NCI-H128 (cell line): ENCODE results near the gene HYI.
"Not testable (repeated sequence)": the region's sequence is repeated elsewhere in the genome, so short reads cannot be mapped to it uniquely, and the experiment has no call there.

ENCODE experiments used
- DNase-seq: peaks from one replicate; lab custom pipeline; 2025; ENCODE audit not compliant: unreplicated experiment; lab: John Stamatoyannopoulos, UW

The HYI gene, protein sequence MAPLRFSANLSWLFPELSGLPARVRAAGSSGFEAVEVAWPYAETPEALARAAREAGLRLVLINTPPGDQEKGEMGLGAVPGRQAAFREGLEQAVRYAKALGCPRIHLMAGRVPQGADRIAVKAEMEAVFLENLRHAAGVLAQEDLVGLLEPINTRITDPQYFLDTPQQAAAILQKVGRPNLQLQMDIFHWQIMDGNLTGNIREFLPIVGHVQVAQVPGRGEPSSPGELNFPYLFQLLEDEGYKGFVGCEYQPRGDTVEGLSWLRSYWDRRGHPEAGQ

DNA sequence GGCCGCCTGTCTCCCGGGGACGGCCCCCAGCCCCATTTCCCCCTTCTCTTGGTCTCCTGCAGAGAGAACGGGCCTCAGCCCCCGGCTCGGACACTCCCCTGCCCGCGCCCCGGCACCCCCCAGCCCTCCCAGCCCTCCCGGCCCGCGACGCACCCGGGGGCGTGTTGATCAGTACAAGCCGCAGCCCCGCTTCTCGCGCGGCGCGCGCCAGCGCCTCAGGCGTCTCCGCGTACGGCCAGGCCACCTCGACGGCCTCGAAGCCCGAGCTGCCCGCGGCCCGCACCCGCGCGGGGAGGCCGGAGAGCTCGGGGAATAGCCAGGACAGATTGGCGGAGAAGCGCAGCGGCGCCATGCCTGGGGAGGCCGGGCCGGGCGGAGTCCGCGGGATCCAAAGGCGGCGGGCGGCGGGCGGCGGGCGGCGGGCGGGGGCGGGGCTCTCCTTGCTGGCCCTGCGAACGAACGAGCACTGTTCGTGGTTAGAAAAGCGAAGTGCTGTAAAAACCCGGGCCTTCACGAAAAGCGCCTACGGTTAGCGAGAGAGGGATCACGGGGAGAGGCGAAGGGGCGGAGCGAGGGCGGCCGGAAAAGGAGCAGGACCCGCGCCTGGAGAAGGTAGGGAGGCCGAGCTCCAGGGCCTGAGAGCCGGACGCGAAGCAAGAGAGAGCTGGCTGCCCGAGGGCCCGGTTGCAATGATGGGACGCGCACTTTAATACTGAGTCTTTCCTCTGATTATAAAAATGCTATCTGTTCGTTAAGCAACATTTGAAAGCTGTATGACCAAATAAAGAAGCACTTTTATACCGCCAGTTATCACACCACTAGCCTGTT is at the start of gene HYI:
HYI (minus strand) TSS at position 490 of the 828 bp plus-strand sequence; CDS start at position 352, 138 bp downstream.
- peak; percentile 70 for DNase-seq

DNA sequence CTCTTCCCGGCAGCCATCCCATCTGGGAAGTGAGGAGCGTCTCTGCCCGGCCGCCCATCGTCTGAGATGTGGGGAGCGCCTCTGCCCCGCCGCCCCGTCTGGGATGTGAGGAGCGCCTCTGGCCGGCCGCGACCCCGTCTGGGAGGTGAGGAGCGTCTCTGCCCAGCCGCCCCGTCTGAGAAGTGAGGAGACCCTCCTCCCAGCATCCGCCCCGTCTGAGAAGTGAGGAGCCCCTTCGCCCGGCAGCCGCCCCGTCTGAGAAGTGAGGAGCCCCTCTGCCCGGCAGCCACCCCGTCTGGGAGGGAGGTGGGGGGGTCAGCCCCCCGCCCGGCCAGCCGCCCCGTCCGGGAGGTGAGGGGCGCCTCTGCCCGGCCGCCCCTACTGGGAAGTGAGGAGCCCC is 48.1 kb upstream of the HYI start:
- not testable (repeated sequence) for DNase-seq

DNA sequence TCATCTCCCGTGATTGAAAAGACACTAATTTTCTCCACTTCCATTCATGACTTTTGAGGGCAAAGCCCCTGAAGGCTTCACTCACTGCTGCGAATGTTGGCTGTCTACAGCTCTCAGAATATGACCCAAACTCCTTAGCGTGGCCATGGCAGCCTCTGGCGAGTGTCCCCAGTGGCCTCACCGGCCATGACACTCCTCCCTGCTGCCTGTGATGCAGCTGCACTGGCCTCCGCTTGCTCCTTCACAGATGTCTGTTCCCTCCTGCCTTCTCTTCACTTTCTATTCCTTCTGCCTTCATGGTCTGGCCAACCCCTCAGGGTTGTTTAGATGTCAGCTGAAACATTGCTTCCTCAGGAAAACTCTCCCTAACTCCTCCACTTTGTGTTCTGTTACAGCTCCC is 46.2 kb upstream of the HYI start:
- no peak for DNase-seq

DNA sequence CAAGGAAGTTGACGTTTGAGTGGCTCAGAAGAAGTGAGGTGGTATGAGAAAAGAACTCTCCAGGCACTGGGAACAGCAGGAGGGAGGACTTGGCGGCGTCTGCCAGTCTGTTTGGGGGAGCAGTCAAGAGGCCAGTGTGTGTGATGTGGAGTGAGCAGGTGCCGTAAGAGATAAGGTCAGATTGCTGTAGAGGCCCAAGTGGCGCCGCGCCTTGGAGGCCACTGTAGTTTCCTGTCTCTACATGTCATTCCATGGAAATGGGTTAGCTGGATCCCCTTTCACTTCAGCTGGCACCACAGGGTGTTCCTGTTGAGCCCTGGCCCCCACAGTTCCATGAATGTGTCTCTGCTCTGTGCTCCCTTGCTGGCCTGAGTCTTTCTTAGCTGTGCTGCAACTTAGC is 41.5 kb upstream of the HYI start:
- no peak for DNase-seq

DNA sequence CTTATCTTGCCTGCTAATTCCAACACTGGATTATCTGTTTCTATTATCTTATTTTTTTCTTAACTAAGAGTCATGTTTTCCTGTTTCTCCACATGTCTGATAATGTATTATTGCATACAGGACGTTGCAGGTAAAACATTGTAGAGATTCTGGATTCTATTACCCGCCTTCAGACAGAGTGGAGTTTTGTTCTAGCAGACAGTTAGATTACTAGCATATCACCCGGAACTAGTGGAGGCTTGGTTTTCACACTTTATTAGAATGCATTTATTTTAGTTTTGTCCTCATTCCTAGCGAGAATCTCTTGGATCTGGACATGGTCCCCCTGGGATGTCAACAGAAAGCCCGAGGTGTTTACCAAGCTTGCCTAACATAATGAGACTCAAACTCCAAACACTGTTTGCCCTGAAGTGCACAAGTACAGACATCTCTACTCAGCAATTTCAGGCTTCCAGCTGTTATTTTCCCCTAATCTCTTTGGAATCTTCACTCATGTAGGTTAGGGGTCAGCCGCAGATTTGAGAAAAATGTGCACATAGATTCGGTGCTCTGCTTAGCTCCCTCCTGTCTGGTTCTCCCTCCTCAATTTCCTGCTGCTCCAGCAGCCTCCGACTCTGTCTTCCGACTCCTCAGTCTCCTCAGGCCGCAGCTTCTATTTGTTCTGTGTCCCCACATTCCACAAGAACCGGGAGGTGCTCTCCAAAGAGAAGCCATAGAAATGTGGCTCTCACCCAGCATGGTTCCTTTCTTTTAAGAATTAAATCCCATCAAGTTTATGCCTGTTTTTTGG is 40.1 kb upstream of the HYI start:
- DNase-seq = no peak

DNA sequence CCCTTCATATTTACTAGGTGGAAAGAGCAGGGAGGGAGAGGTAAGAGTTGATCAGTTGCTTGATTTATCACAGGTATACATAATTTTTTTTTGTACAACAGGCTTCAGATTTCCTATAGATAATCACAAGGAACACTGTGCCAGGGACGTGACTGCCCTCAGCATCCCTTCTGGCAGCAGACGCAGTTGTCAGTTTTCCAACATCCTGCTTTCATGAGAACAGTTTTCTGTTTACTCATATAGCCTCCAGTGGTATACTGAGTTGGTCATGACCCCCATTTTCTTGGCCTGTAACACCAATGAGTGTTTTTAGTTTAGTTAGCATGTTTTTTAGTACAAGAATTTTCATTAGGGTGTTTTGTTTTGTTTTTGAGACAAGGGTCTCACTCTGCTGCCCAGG is 39.1 kb upstream of the HYI start:
- no peak for DNase-seq

DNA sequence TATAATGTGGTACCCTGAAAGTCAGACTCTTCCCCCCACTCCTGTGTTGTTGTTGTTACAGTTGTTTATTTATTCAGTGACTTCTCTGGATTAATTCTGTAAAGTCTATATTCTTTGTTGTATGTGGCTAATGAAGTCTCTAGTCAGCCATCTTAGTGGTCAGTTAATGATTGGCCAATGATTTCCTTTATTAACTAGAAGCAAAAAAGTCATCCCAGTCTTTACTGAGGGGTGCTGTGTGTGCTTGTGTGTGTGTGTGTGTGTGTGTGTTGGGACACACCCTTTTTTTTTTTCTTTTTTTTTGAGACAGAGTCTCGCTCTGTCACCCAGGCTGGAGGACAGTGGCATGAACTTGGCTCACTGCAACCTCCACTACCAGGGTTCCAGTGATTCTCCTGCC is 37.3 kb upstream of the HYI start:
- DNase-seq = no peak

DNA sequence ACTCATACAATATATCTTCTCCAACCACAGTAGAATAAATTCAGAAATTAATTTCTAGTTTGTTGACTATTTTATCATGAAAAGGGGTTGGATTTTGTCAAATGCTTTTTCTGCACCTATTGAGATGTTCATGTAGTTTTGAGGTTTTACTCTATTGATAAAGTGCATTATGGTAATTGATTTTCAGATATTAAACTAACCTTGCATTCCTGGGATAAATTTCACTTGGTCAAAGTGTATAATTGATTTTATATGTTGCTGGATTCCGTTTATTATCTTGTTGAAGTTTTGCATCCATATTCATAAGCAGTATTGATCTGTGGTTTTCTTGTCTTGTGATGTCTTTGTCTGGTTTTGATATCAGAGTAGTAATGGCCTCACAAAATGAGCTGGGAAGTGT is 34.4 kb upstream of the HYI start:
- no peak for DNase-seq

DNA sequence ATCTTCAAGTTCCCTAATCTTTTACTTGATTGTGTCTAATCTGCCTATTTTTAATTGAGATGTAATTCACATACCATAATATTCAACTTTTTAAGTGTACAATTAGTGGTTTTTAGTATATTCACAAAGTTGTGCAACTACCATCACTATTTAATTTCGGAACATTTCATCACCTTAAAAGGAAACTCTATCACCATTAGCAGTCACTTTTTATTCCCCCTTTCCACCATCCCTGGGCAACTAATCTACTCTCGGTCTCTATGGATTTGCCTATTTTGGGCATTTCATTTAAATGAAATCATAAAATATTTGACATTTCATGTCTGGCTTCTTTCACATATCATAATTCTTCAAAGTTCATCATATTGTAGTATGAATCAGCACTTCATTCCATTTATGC is 30.6 kb upstream of the HYI start:
- no peak for DNase-seq

DNA sequence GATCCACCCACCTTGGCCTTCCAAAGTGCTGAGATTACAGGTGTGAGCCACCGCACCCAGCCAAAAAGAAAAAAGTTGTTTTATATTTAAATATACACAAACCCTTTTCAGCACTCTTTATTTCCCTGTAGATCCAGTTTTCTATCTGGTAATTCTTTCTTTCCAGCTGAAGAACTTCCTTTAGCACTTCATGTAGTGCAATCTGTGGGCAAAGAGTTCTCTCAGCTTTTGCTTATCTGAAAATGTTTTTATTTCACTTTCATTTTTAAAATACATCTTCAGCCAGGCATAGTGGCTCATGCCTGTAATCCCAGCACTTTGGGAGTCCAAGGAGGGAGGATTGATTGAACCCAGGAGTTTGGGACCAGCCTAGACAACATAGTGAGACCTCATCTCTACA is 28.5 kb upstream of the HYI start:
- no peak for DNase-seq

DNA sequence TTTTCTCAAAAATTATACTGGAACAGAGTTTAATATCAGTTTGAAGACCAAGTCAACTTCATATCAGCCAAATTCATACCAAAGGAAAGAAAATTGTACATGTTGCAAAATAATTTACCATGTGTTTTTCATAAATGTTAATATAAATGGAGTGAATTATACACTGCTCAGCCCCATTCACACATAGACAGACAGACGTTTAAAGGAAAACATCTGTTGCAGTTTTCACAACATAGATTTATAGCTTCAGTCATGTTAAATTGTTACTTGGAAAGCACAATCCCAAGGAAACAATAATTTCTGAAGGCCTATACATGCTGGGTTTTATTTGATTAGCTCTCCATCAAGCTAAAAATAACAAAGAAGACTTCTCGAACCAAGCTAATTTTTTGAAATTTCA is 27.8 kb upstream of the HYI start:
- no peak for DNase-seq

DNA sequence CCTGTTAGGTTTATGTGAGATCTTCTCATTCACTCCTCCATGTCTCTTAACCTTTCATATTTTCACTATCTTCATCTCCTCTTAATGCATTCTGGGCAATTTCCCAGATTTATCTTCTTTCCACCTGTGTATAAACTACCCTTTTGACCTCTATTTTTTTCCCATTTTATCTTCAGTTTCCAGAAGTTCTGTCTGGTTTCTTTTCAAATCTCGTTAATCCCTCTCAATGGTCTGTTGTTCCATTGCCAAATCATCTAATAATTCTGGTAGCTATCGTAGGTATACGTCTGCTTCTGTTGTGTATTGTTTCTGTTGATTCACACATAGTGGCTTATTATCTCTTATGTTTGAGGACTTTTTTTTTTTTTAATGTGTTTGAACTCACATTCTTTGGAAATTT is 25.7 kb upstream of the HYI start:
- DNase-seq = no peak

DNA sequence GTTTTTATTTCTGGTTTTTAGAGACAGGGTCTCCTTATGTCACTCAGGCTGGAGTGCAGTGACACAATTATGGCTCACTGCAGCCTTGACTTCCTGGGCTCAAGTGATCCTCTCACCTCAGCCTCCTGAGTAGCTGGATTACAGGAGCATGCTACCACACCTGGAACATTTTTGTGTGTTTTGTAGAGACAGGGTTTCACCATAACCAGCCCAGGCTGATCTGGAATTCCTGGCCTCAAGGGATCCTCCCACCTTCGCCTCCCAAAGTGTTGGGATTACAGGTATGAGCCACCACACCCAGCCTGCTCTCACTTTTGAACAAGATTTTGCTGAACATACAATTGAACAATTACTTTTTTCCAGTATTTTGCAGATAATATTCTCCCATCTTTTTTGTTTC is 24.0 kb upstream of the HYI start:
- no peak for DNase-seq

DNA sequence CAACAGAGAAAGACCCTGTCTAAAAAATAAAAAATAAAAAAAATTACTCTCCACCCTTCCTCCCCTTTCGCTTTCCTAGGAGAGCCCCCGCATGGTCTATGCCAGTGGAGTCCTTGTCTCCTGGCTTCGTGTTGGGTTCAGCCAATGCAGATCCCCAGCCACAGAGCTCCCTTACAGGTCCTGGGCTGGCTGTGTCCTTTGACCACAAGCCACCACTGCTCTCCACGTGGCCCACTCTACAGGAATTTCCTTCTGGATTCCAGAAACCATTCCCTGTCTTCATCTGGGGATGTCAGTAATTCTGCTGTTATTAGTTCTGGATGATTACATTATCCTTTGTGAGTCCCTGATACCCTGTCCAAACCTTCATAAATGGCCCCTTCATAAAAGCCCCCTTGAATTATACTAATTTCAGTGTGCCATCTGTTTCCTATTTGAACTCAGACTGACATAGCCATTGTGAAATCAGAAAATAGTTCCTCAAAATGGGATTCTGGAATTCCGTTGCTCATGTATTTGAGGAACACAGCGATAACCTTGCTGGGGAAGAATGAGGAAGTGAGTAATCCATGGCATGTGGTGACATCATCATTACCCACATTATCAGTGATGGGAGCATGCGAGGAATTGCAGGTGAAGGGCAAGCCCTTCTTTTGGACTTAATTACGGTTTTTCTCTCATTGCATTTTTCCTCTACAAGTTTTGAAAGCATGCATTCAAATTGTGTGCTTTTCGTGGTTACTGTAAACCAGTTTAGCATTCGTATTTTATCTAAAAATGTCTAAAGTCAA is 22.1 kb upstream of the HYI start:
- not testable (repeated sequence) for DNase-seq

DNA sequence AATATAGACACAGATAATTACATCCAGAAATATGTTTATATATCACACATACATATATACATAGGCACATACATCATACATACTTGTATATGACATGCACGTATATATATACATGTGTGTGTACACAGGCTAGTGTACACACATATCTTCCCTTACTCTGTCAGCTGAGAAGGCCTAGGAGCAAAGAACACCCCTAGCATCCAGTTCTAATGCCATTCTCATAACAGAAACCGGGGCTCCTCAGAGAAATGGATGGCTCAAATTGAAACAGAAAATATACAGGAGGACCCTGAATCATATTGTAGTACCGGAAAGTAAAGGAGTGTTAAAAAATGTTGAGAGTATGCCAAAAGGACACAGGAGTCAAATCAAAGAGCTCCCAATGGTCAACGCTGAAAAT is 19.7 kb upstream of the HYI start:
- DNase-seq = no peak

DNA sequence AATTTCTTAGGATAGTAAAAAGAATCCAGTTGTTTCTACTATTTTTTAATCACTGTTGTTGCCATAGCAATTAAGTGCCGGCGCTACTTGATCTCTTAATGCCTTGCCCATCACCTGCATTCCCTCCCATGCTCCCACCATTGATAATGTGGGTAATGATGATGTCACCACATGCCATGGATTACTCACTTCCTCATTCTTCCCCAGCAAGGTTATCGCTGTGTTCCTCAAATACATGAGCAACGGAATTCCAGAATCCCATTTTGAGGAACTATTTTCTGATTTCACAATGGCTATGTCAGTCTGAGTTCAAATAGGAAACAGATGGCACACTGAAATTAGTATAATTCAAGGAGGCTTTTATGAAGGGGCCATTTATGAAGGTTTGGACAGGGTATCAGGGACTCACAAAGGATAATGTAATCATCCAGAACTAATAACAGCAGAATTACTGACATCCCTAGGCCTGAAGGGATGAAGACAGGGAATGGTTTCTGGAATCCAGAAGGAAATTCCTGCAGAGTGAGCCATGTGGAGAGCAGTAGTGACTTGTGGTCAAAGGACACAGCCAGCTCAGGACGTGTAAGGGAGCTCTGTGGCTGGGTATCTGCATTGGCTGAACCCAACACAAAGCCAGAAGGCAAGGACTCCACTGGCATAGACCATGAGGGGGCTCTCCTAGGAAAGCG is 18.9 kb upstream of the HYI start:
- not testable (repeated sequence) for DNase-seq

DNA sequence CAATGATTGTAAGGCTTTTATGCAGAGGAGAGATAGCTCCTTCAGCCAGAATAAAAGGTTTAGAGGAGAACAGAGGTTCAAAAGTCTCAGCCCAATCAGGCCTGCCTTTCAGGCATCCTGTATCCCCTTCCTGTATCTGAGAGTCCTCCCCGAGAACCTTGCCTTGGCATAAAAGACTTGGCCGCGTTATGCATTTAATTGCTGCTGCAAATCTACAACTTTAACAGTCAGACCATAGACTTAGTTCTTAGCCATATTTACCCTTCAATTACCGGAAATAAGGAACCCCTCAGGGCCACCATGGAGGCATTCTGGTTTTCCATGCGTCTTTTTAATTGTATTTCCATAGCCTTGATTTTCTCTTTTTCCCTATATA is 18.3 kb upstream of the HYI start:
- DNase-seq = no peak

DNA sequence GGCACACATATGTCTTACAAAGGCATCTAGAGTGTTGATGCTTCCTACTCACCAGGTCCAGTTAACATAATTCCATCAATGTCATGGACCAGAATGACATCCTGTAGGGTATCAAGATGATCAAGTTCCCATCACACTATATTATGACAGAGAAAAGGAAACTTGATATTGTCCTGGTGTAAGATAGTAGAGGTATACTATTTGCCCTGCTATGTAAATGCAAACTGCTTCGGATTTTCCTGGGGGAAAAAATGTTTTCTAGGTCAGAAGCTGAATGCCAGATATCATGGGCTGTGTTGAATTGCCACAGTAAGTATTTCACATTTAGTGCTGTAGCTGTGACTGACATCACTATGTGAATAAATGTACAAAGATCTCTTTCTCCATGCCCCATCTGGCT is 16.2 kb upstream of the HYI start:
- no peak for DNase-seq

DNA sequence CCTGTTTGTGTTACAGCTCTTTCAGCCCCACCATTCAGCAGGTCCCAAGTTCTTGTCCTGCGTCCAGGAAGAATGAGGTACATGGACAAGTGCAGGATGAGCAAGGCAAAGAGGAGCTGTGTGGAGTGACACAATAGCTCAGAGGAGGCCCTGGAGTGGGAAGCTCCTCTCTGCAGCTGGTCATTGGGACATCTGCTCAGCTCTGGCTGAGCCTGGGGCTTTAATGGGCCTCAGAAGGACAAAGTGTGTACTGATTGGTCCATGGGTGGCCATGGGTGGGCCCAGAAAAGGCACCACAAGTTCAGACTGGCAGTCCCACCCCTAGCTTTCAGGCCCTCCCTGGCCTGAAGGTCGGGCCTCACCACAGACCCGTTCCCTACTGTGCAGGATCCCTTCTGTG is 14.7 kb upstream of the HYI start:
- no peak for DNase-seq

DNA sequence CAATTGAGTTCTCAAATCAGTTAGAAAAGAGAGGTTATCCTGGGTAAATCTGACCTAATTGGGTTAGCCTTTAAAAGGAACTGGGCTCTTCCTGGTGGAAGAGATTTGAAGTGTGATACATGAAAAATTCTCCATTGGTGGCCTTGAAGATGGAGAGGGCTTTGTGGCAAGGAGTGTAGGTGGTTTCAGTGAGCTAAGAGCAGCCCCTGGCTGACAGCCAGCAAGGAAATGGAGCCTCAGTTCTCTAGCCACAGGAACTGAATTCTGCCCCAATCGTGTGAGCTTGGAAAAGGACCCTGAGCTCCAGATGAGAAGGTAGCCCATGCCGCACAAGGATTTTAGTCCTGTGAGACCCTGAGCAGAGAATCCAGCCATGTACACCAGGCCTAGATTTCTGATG is 12.7 kb upstream of the HYI start:
- no peak for DNase-seq
